ENCODE data around the gene KANSL1.

Gene KANSL1

DNA sequence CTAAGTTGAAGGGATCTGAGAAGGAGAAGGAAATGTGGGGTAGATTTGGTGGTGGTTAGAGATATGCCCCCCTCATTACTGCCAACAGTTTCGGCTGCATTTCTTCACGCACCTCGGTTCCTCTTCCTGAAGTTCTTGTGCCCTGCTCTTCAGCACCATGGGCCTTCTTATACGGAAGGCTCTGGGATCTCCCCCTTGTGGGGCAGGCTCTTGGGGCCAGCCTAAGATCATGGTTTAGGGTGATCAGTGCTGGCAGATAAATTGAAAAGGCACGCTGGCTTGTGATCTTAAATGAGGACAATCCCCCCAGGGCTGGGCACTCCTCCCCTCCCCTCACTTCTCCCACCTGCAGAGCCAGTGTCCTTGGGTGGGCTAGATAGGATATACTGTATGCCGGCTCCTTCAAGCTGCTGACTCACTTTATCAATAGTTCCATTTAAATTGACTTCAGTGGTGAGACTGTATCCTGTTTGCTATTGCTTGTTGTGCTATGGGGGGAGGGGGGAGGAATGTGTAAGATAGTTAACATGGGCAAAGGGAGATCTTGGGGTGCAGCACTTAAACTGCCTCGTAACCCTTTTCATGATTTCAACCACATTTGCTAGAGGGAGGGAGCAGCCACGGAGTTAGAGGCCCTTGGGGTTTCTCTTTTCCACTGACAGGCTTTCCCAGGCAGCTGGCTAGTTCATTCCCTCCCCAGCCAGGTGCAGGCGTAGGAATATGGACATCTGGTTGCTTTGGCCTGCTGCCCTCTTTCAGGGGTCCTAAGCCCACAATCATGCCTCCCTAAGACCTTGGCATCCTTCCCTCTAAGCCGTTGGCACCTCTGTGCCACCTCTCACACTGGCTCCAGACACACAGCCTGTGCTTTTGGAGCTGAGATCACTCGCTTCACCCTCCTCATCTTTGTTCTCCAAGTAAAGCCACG lies 165.9 kb downstream of the KANSL1 start:
- TF ChIP-seq CTCF (IDR thresholded peaks at IDR 0.05): no peak

DNA sequence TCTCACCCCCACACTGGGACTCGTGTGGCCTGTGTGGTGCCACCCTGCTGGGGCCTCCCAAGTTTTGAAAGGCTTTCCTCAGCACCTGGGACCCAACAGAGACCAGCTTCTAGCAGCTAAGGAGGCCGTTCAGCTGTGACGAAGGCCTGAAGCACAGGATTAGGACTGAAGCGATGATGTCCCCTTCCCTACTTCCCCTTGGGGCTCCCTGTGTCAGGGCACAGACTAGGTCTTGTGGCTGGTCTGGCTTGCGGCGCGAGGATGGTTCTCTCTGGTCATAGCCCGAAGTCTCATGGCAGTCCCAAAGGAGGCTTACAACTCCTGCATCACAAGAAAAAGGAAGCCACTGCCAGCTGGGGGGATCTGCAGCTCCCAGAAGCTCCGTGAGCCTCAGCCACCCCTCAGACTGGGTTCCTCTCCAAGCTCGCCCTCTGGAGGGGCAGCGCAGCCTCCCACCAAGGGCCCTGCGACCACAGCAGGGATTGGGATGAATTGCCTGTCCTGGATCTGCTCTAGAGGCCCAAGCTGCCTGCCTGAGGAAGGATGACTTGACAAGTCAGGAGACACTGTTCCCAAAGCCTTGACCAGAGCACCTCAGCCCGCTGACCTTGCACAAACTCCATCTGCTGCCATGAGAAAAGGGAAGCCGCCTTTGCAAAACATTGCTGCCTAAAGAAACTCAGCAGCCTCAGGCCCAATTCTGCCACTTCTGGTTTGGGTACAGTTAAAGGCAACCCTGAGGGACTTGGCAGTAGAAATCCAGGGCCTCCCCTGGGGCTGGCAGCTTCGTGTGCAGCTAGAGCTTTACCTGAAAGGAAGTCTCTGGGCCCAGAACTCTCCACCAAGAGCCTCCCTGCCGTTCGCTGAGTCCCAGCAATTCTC lies 166.8 kb downstream of the KANSL1 start:
- no peak for TF ChIP-seq CTCF (IDR thresholded peaks at IDR 0.05)

GRCh38 chr17:46025510-46026165 lies 167.6 kb downstream of the KANSL1 start:
- TF ChIP-seq CTCF (IDR thresholded peaks at IDR 0.05): no peak

DNA sequence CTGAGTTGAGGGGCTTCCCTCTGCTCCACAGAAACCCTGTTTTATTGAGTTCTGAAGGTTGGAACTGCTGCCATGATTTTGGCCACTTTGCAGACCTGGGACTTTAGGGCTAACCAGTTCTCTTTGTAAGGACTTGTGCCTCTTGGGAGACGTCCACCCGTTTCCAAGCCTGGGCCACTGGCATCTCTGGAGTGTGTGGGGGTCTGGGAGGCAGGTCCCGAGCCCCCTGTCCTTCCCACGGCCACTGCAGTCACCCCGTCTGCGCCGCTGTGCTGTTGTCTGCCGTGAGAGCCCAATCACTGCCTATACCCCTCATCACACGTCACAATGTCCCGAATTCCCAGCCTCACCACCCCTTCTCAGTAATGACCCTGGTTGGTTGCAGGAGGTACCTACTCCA lies 168.2 kb downstream of the KANSL1 start:
- no peak for TF ChIP-seq CTCF (IDR thresholded peaks at IDR 0.05)

GRCh38 chr17:46024590-46024989 lies 168.6 kb downstream of the KANSL1 start:
- TF ChIP-seq CTCF (IDR thresholded peaks at IDR 0.05): no peak

GRCh38 chr17:46023783-46024388 lies 169.3 kb downstream of the KANSL1 start:
- no peak for TF ChIP-seq CTCF (IDR thresholded peaks at IDR 0.05)

- no peak for TF ChIP-seq CTCF (IDR thresholded peaks at IDR 0.05)
Measured at GRCh38 chr17:46020998-46021397, 172.2 kb downstream of the KANSL1 start.
